D721Med (cell line): ENCODE measurements around the gene KRT76.

Experiments used
- DNase-seq: peaks from one replicate; pipeline ENCODE4 v3.0.0; 2011; ENCODE audit warnings: low spot score; ENCODE audit not compliant: insufficient read length
- FAIRE-seq: peaks from 2 replicates; lab custom pipeline; 2011; peaks lifted over from hg19 to GRCh38; lab: Jason Lieb, UNC
- TF ChIP-seq, protein P1 (sequence below): IDR thresholded peaks from 2 replicates; pipeline ENCODE4 v1.5.1; 2012; ENCODE audit warnings: mild to moderate bottlenecking, control low read depth; ENCODE audit not compliant: insufficient read depth; ENCODE audit errors: missing control alignments

KRT76 gene

DNA sequence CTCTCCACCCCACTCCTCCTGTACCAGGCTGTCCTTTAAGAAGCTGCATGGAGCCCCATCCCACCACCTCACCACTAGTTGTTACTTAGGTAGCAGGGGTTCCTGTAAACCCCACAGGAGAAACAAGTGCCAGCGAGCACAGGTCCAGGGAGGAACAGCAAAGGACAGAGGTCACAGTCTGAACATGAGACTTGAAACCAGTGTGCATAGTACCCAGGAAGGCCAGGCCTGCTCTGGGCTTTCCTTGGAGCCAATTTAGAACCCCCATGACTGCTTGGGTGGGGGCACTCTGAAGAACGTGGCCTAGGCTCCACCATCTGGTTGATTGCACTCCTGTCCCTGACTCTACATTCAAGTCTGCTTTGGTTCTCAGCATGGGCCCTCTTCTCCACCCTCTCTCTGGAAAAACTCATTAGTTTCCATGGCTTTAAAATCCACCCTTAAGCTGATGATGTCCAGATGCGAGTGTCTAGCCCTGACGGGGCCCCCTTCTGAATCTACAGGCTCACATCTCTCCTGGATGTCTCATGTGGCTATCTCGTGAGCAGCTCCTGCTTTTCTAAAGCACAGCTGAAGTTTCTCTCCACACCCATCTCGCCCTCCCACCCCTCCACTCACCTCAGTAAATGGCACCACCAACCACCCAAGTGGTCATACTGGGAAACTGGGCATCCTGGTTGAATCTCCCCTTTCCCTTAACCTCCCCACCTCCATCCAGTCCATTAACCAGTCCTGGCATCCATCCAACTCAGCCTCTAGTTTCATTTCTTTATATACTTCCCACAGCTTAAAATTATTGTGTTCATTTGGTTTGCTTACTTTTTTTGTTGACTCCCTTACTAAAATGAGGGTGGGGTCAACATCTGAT lies 10.4 kb upstream of the KRT76 start:
- FAIRE-seq (no peak), DNase-seq (no peak)
- TF ChIP-seq, protein P1, sequence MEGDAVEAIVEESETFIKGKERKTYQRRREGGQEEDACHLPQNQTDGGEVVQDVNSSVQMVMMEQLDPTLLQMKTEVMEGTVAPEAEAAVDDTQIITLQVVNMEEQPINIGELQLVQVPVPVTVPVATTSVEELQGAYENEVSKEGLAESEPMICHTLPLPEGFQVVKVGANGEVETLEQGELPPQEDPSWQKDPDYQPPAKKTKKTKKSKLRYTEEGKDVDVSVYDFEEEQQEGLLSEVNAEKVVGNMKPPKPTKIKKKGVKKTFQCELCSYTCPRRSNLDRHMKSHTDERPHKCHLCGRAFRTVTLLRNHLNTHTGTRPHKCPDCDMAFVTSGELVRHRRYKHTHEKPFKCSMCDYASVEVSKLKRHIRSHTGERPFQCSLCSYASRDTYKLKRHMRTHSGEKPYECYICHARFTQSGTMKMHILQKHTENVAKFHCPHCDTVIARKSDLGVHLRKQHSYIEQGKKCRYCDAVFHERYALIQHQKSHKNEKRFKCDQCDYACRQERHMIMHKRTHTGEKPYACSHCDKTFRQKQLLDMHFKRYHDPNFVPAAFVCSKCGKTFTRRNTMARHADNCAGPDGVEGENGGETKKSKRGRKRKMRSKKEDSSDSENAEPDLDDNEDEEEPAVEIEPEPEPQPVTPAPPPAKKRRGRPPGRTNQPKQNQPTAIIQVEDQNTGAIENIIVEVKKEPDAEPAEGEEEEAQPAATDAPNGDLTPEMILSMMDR: no peak

DNA sequence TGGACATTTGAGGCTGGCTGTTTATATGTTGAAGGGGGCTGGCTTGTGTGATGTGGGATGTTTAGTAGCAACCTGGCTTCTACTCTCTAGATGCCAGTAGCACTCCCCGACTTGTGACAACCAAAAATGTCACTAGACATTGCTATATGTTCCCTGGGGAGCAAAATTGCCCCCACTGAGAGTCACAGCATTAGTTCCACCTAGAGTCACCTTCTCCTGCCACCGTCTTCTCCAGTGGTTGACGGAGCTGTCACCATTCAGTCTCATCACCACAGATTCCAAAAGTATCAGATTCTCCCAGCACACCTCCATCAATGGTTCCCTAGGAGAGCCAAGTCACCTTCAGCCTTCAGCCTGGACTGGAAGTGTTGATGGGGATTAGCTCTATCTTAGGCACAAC lies 7.8 kb upstream of the KRT76 start:
- DNase-seq (no peak), FAIRE-seq (no peak)
- TF ChIP-seq, protein P1: no peak

GRCh38 chr12:52783563-52784316 lies 6.6 kb upstream of the KRT76 start:
- FAIRE-seq (no peak), DNase-seq (no peak)
- TF ChIP-seq, protein P1: no peak

DNA sequence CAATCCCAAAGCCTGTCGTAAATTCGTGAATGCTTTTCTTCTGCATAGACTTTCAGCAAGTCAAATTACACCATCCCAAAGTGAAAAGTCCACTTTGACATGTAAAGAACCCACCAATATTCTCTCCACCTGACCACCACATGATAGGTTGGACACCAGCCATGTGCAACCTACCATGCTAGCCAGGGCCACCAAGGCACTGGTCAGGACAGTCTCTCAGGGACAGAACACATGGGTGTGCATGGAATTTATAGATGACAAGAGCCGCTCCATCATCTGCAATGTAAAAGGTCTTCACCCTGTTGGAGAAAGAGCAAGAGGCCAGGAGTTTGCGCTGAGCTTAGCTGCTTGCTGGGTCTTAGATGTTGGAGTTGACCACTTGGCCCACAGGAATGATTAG lies 5.4 kb upstream of the KRT76 start:
- TF ChIP-seq, protein P1: no peak
- DNase-seq (no peak), FAIRE-seq (no peak)

- TF ChIP-seq, protein P1: no peak
- DNase-seq (no peak), FAIRE-seq (no peak)
These were observed 4.4 kb upstream of the KRT76 start for GRCh38 chr12:52781399-52782082.

DNA sequence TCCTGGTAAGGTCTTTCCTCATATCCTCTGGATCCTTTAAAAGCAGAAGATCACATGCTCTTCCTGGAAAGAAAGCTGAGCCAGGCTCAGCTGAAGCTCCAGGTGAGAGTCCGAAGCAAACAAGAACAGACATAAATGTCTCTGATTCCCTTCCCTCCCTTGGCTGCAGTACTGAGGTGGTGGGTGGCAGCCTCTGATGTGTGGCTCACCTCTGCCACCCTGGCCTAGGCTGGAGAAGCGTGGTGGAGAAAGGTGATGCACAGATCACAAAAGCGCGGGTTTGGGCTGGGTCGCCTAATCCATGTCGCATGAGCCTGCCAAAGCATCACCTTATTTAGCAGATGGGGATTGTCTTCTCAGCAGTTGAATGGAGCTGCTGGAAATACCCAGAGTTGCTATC lies 2.8 kb upstream of the KRT76 start:
- DNase-seq (no peak), FAIRE-seq (no peak)
- TF ChIP-seq, protein P1: no peak
